ENCODE results near the gene FZD7. TPM values are rescaled to one million over a fixed set of nuclear protein-coding genes. Genes with fewer than 3 reads are reported as not detected.

The FZD7 gene
- total and polyA plus RNA-seq, 4 experiments from 2014 or later = 0.47 to 0.61 TPM; not detected in 2

Other genes starting within 250 kb of the FZD7 start
- not detected for gene CDK15, start 227.3 kb upstream of the FZD7 start, total RNA-seq
- not detected for gene CDK15, start 227.3 kb upstream of the FZD7 start, polyA plus RNA-seq
- not detected for gene KIAA2012, start 39.4 kb downstream of the FZD7 start, total RNA-seq
- gene KIAA2012, start 39.4 kb downstream of the FZD7 start, polyA plus RNA-seq = not detected
- 10 to 100 TPM; 53.2 to 53.5 TPM for gene SUMO1, start 204.7 kb downstream of the FZD7 start, total RNA-seq
- 100 to 1,000 TPM; 143 to 262 TPM for gene SUMO1, start 204.7 kb downstream of the FZD7 start, polyA plus RNA-seq
- 100 to 1,000 TPM; 114 to 123 TPM for gene NOP58, start 231.9 kb downstream of the FZD7 start, total RNA-seq
- gene NOP58, start 231.9 kb downstream of the FZD7 start, polyA plus RNA-seq = 100 to 1,000 TPM in 1 of 2 donors, 10 to 100 TPM in 1; 90.6 to 102 TPM

All from CD4-positive, alpha-beta memory T cell (primary cell).